Uterus (tissue), 4 donors: ENCODE results near the gene TSKS. TPM values are rescaled to one million over a fixed set of nuclear protein-coding genes. Genes with fewer than 3 reads are reported as not detected.

Source experiments
- DNase-seq, 2 donors: peaks; one replicate each; pipeline ENCODE4 v3.0.0-alpha.2; 2019 to 2020
- H3K27ac ChIP-seq, 2 donors: fragments of 200-600 bp; sonication (generic); 1 replicate in 1 of 2; 2 replicates in 1 of 2; pipeline ENCODE4 v1.5.1; 2016 to 2018
- H3K27me3 ChIP-seq, 2 donors: fragments of 200-600 bp; sonication (generic); one replicate each; pipeline ENCODE4 v1.5.1; 2018 to 2019; ENCODE audit warnings: control low read depth in 1 of 2
- H3K36me3 ChIP-seq, 2 donors: fragments of 200-600 bp; sonication (generic); one replicate each; pipeline ENCODE4 v1.5.1; 2019; ENCODE audit warnings: control low read depth in 1 of 2
- H3K4me1 ChIP-seq, 2 donors: fragments of 200-600 bp; sonication (generic); one replicate each; pipeline ENCODE4 v1.5.1; 2018 to 2019; ENCODE audit warnings: control low read depth in 1 of 2
- H3K4me3 ChIP-seq, 2 donors: fragments of 200-600 bp; sonication (generic); 1 replicate in 1 of 2; 2 replicates in 1 of 2; pipeline ENCODE4 v1.5.1; 2018 to 2019; ENCODE audit warnings: mild to moderate bottlenecking in 1 of 2
- H3K9me3 ChIP-seq, 2 donors: fragments of 200-600 bp; sonication (generic); one replicate each; pipeline ENCODE4 v1.5.1; 2019; ENCODE audit warnings: control low read depth in 1 of 2
- CTCF ChIP-seq, 4 experiments: fragments of 200-600 bp in 2 of 4; fragments of 450-650 bp in 2 of 4; sonication (generic) in 2 of 4; IDR thresholded peaks; one replicate each; pipeline ENCODE4 v1.5.1; 2016 to 2019; ENCODE audit warnings: antibody characterized with exemption in 4 of 4, mild to moderate bottlenecking in 2 of 4, moderate library complexity in 1 of 4
- POLR2A ChIP-seq, 2 donors: fragments of 450-650 bp; IDR thresholded peaks; one replicate each; pipeline ENCODE4 v1.6.1; 2016; ENCODE audit warnings: antibody characterized with exemption in 2 of 2, mild to moderate bottlenecking in 1 of 2, moderate library complexity in 1 of 2
- intact Hi-C: fragments of 100-400 bp; cut with DNase I; formaldehyde crosslinking; loops from one replicate; pipeline ENCODE4 v1.15.1; 2023; ENCODE audit warnings: low total_unique reads
- microRNA-seq: library from miRNA; unstranded; fragments of <30 nt; microRNA quantifications from one replicate; pipeline ENCODE4, GENCODE V29; 2016; ENCODE audit warnings: borderline microRNAs expressed, borderline replicate concordance
- small RNA-seq: library from RNA; depleted of rRNA; stranded (forward); fragments of <200 nt; gene quantifications from one replicate; pipeline ENCODE3, GENCODE V24; 2016
- total RNA-seq, 4 donors: library from RNA; depleted of rRNA in 3 of 4; stranded (reverse); fragments of >200 nt in 3 of 4; gene quantifications; one replicate each; pipeline versions ENCODE4 v1.1.0 to v1.2.4, GENCODE V29; 2014 to 2023
- donor health status: DM: yes; HTN: yes; CAD: no.

Gene TSKS
- total RNA-seq, 4 donors from 2014 or later, result 0.28 to 1.9 TPM; not detected in 2

GRCh38 chr19:49690656-49691242 is 72.4 kb downstream of the TSKS start, which contains the start of gene CPT1C:
CPT1C (plus strand) TSS chr19:49691116; CDS start chr19:49692253, 1,137 bp downstream.
- DNase-seq, result peak; percentile 85 to 87

GRCh38 chr19:49690079-49690655 is 72.9 kb downstream of the TSKS start:
- H3K27me3 ChIP-seq, result no peaks in the 10 kb centered on the region
- H3K36me3 ChIP-seq, result no peaks in the 10 kb centered on the region
- intact Hi-C loops, result no loop called here

More at GRCh38 chr19:49690656-49691242, 72.4 kb downstream of the TSKS start, which contains the start of gene CPT1C:
- Histone ChIP-seq H3K4me3 (peak within 1 kb of the TSS; percentile 39 to 44), H3K9me3 (no peaks in the 10 kb centered on the region), H3K27ac (peak within 1 kb of the TSS; percentile 71 to 77), H3K27me3 (no peaks in the 10 kb centered on the region), H3K36me3 (no peaks in the 10 kb centered on the region), H3K4me1 (peaks cover 0 to 7% of the 10 kb centered on the region in 2 donors)
- intact Hi-C loops, result no loop called here
- TF ChIP-seq POLR2A (IDR thresholded peaks at IDR 0.05) (peak; percentile 59 to 62), CTCF (IDR thresholded peaks at IDR 0.05) (no peak)

More at GRCh38 chr19:49690079-49690655, 72.9 kb downstream of the TSKS start:
- Histone ChIP-seq H3K27ac (peak overlapping the region; percentile 71 to 77), H3K4me3 (peak overlapping the region; percentile 39 to 44), H3K4me1 (peaks cover 0 to 7% of the 10 kb centered on the region in 2 donors), H3K9me3 (no peaks in the 10 kb centered on the region)
- no peak for DNase-seq
- peak in 1 of 4 experiments; percentile 4 for TF ChIP-seq CTCF (IDR thresholded peaks at IDR 0.05)
- TF ChIP-seq POLR2A (IDR thresholded peaks at IDR 0.05), result no peak

Small RNA genes within 50 kb of the gene (microRNA-seq; reads per million reads assigned to microRNA genes)
- gene MIR6799, result not detected

Small RNA genes within 50 kb of the gene (small RNA-seq; reads per million reads assigned to genes)
- gene MIR6799 (not detected), gene RNU6-841P (not detected)

Other genes starting within 250 kb of the TSKS start
- gene RCN3, start 235.3 kb downstream of the TSKS start, total RNA-seq, result 10 to 100 TPM; 14.3 to 71.1 (median 41.4) TPM
- gene NOSIP, start 182.8 kb downstream of the TSKS start, total RNA-seq, result 100 to 1,000 TPM in 1 of 4 donors, 10 to 100 TPM in 3; 29.0 to 347 (median 65.4) TPM
- 1 to 10 TPM in 1 of 4 donors, under 1 TPM in 1, not detected in 2; 0.95 to 1.4 TPM for gene PRRG2, start 182.0 kb downstream of the TSKS start, total RNA-seq
- 10 to 100 TPM in 2 of 4 donors, 1 to 10 TPM in 2; 2.6 to 63.1 (median 8.6) TPM for gene PRR12, start 172.1 kb downstream of the TSKS start, total RNA-seq
- 100 to 1,000 TPM in 1 of 4 donors, 10 to 100 TPM in 3; 17.1 to 106 (median 47.7) TPM for gene RRAS, start 123.2 kb downstream of the TSKS start, total RNA-seq
- 10 to 100 TPM in 3 of 4 donors, 1 to 10 TPM in 1; 8.8 to 76.9 (median 11.4) TPM for gene SCAF1, start 121.1 kb downstream of the TSKS start, total RNA-seq
- 100 to 1,000 TPM in 1 of 4 donors, 10 to 100 TPM in 2, 1 to 10 TPM in 1; 8.2 to 106 (median 63.9) TPM for gene IRF3, start 97.4 kb downstream of the TSKS start, total RNA-seq
- 10 to 100 TPM in 1 of 4 donors, 1 to 10 TPM in 3; 3.1 to 23.8 (median 3.5) TPM for gene BCL2L12, start 97.4 kb downstream of the TSKS start, total RNA-seq
- 100 to 1,000 TPM in 3 of 4 donors, 10 to 100 TPM in 1; 78.5 to 274 (median 217) TPM for gene PRMT1, start 86.0 kb downstream of the TSKS start, total RNA-seq
- gene ADM5, start 73.7 kb downstream of the TSKS start, total RNA-seq, result 1 to 10 TPM in 3 of 4 donors, not detected in 1; 1.3 to 6.0 (median 1.5) TPM
- 10 to 100 TPM in 2 of 4 donors, 1 to 10 TPM in 2; 1.5 to 26.6 (median 12.2) TPM for gene CPT1C, start 72.2 kb downstream of the TSKS start, total RNA-seq
- gene AP2A1, start 3.7 kb upstream of the TSKS start, total RNA-seq, result 100 to 1,000 TPM in 1 of 4 donors, 10 to 100 TPM in 3; 47.1 to 114 (median 54.7) TPM
- gene FUZ, start 50.0 kb upstream of the TSKS start, total RNA-seq, result 10 to 100 TPM; 10.5 to 28.8 (median 23.3) TPM
- 10 to 100 TPM; 21.1 to 48.1 (median 26.8) TPM for gene MED25, start 55.0 kb upstream of the TSKS start, total RNA-seq
- 100 to 1,000 TPM in 1 of 4 donors, 10 to 100 TPM in 3; 46.2 to 156 (median 82.0) TPM for gene PTOV1, start 87.9 kb upstream of the TSKS start, total RNA-seq
- gene PNKP, start 104.3 kb upstream of the TSKS start, total RNA-seq, result 100 to 1,000 TPM in 1 of 4 donors, 10 to 100 TPM in 3; 47.7 to 104 (median 77.7) TPM
- 10 to 100 TPM in 1 of 4 donors, 1 to 10 TPM in 3; 2.6 to 26.7 (median 5.9) TPM for gene AKT1S1, start 114.0 kb upstream of the TSKS start, total RNA-seq
- gene TBC1D17, start 114.4 kb upstream of the TSKS start, total RNA-seq, result 10 to 100 TPM in 3 of 4 donors, 1 to 10 TPM in 1; 9.1 to 44.1 (median 12.5) TPM
- gene IL4I1, start 133.6 kb upstream of the TSKS start, total RNA-seq, result 1 to 10 TPM in 1 of 4 donors, under 1 TPM in 1, not detected in 2; 0.82 to 1.2 TPM
- 10 to 100 TPM in 1 of 4 donors, 1 to 10 TPM in 2, not detected in 1; 2.1 to 10.0 (median 3.6) TPM for gene ATF5, start 165.9 kb upstream of the TSKS start, total RNA-seq
- 10 to 100 TPM; 12.1 to 40.4 (median 24.6) TPM for gene NUP62, start 166.2 kb upstream of the TSKS start, total RNA-seq
- gene SIGLEC11, start 197.9 kb upstream of the TSKS start, total RNA-seq, result 1 to 10 TPM in 2 of 4 donors, not detected in 2; 1.2 to 3.9 TPM